NCI-H2107 (cell line): ENCODE measurements around the gene DAND5.

Experiments
- DNase-seq: peaks from one replicate; lab custom pipeline; 2025; lab: John Stamatoyannopoulos, UW

The DAND5 gene

GRCh38 chr19:13010038-13010991 is 40.9 kb downstream of the DAND5 start:
- DNase-seq, result no peak

- no peak for DNase-seq
These were observed 41.7 kb downstream of the DAND5 start for GRCh38 chr19:13010992-13011652.

GRCh38 chr19:13011653-13012389 is 42.4 kb downstream of the DAND5 start:
- DNase-seq, result no peak

- no peak for DNase-seq
These were observed 43.0 kb downstream of the DAND5 start for GRCh38 chr19:13012390-13012689.

- DNase-seq, result no peak
These were observed 43.6 kb downstream of the DAND5 start for GRCh38 chr19:13012690-13013608.

- no peak for DNase-seq
These were observed 44.3 kb downstream of the DAND5 start for GRCh38 chr19:13013649-13014048.

- DNase-seq, result no peak
These were observed 44.9 kb downstream of the DAND5 start for GRCh38 chr19:13014101-13014920.

- no peak for DNase-seq
These were observed 45.5 kb downstream of the DAND5 start for GRCh38 chr19:13014921-13015280.

- DNase-seq, result no peak
These were observed 46.2 kb downstream of the DAND5 start for GRCh38 chr19:13015361-13016223.

GRCh38 chr19:13016245-13016627 is 46.9 kb downstream of the DAND5 start:
- DNase-seq, result no peak

- no peak for DNase-seq
These were observed 47.4 kb downstream of the DAND5 start for GRCh38 chr19:13016628-13017305.

GRCh38 chr19:13017306-13018034 is 48.1 kb downstream of the DAND5 start:
- no peak for DNase-seq

GRCh38 chr19:13018035-13018914 is 48.9 kb downstream of the DAND5 start:
- no peak for DNase-seq

- DNase-seq, result no peak
These were observed 50.0 kb downstream of the DAND5 start for GRCh38 chr19:13019332-13019731.

GRCh38 chr19:13020002-13020414 is 50.6 kb downstream of the DAND5 start:
- DNase-seq, result no peak

GRCh38 chr19:13022111-13022858 is 52.9 kb downstream of the DAND5 start:
- peak; percentile 44 for DNase-seq
